K562 (cell line): ENCODE results near the gene ADD1. TPM values are rescaled to one million over a fixed set of nuclear protein-coding genes. Genes with fewer than 3 reads are reported as not detected.

Experiments
- CHD1 ChIP-seq: fragments of 200-600 bp; sonication (generic); IDR thresholded peaks from one replicate; pipeline ENCODE4 v1.6.1; 2012; ENCODE audit warnings: mild to moderate bottlenecking, moderate library complexity, low read length, inconsistent platforms
- FIP1L1 ChIP-seq: fragments of 200-400 bp; formaldehyde crosslinking; IDR thresholded peaks from 2 replicates; pipeline ENCODE4 v1.6.1; 2018; ENCODE audit warnings: mild to moderate bottlenecking, low read depth, low read length; ENCODE audit not compliant: poor library complexity, severe bottlenecking
- GATA2 ChIP-seq: sonication (generic); formaldehyde crosslinking; IDR thresholded peaks from 2 replicates; pipeline ENCODE4 v1.4.0; 2020; ENCODE audit warnings: mild to moderate bottlenecking, missing genetic modification reagents
- HMGXB4 ChIP-seq: sonication (generic); formaldehyde crosslinking; IDR thresholded peaks from 2 replicates; pipeline ENCODE4 v1.8.1; 2023; ENCODE audit warnings: mild to moderate bottlenecking, missing genetic modification reagents
- HNRNPLL ChIP-seq: fragments of 200-400 bp; formaldehyde crosslinking; IDR thresholded peaks from 2 replicates; pipeline ENCODE4 v1.6.1; 2017; ENCODE audit warnings: low read length, low read depth, mild to moderate bottlenecking; ENCODE audit not compliant: poor library complexity, severe bottlenecking
- ILF3 ChIP-seq: fragments of 450-650 bp; IDR thresholded peaks from 2 replicates; pipeline ENCODE4 v1.6.1; 2018; ENCODE audit warnings: antibody characterized with exemption, mild to moderate bottlenecking, moderate library complexity, borderline replicate concordance
- KAT8 ChIP-seq: fragments of 450-650 bp; IDR thresholded peaks from 2 replicates; pipeline ENCODE4 v1.6.1; 2016; ENCODE audit warnings: low read depth, mild to moderate bottlenecking
- L3MBTL2 ChIP-seq: fragments of 450-650 bp; IDR thresholded peaks from 2 replicates; pipeline ENCODE4 v1.6.1; 2016; ENCODE audit warnings: mild to moderate bottlenecking, moderate library complexity
- MCM2 ChIP-seq: fragments of 450-650 bp; IDR thresholded peaks from 2 replicates; pipeline ENCODE4 v1.6.1; 2017; ENCODE audit warnings: low read depth, mild to moderate bottlenecking
- MECOM ChIP-seq: fragments of 250-450 bp; sonication (Bioruptor Pico); IDR thresholded peaks from 2 replicates; pipeline ENCODE4 v1.8.0; 2022; ENCODE audit warnings: inconsistent platforms
- PREB ChIP-seq: sonication (generic); formaldehyde crosslinking; IDR thresholded peaks from 2 replicates; pipeline ENCODE4 v1.8.1; 2023; ENCODE audit warnings: mild to moderate bottlenecking, missing genetic modification reagents
- PTBP1 ChIP-seq: fragments of 200-400 bp; formaldehyde crosslinking; IDR thresholded peaks from 2 replicates; pipeline ENCODE4 v1.6.1; 2017; ENCODE audit warnings: low read depth, low read length
- RAD51 ChIP-seq: fragments of 450-650 bp; IDR thresholded peaks from 2 replicates; pipeline ENCODE4 v1.7.1; 2016; ENCODE audit warnings: low read depth, mild to moderate bottlenecking, borderline replicate concordance
- RFX1 ChIP-seq: fragments of 450-650 bp; IDR thresholded peaks from 2 replicates; pipeline ENCODE4 v1.6.1; 2016; ENCODE audit warnings: mild to moderate bottlenecking, moderate library complexity
- SAP30 ChIP-seq: fragments of 200-600 bp; sonication (generic); IDR thresholded peaks from 2 replicates; pipeline ENCODE4 v1.6.1; 2012; ENCODE audit warnings: borderline replicate concordance, low read depth, mild to moderate bottlenecking, moderate library complexity, low read length, control low read depth, inconsistent platforms; ENCODE audit not compliant: insufficient read depth, poor library complexity, severe bottlenecking
- SETDB1 ChIP-seq: IDR thresholded peaks from one replicate; pipeline ENCODE4 v1.6.1; 2012; ENCODE audit warnings: low read length, control low read depth, inconsistent platforms
- SRF ChIP-seq, 2 experiments: fragments of 250-450, 450-650 bp in 1 of 2; sonication (Bioruptor Pico) in 1 of 2; sonication (generic) in 1 of 2; formaldehyde crosslinking; IDR thresholded peaks; 2 replicates each; pipeline versions ENCODE4 v1.5.0 to v1.5.1; 2020 to 2022; ENCODE audit warnings: mild to moderate bottlenecking in 1 of 2, missing genetic modification reagents in 1 of 2
- TAF7 ChIP-seq: fragments of 450-650 bp; IDR thresholded peaks from 2 replicates; pipeline ENCODE4 v1.6.1; 2016; ENCODE audit warnings: missing genetic modification characterization, missing compliant biosample characterization
- ZNF174 ChIP-seq: fragments of 250-450 bp; sonication (Bioruptor Pico); IDR thresholded peaks from 2 replicates; pipeline ENCODE4 v1.4.0; 2020; ENCODE audit warnings: mild to moderate bottlenecking
- ZNF23 ChIP-seq: fragments of 250-450 bp; sonication (Bioruptor Pico); IDR thresholded peaks from 2 replicates; pipeline ENCODE4 v1.4.0; 2020; ENCODE audit warnings: mild to moderate bottlenecking
- ZNF347 ChIP-seq: fragments of 450-650 bp; formaldehyde crosslinking; IDR thresholded peaks from 2 replicates; pipeline ENCODE4 v1.4.0; 2020; ENCODE audit warnings: low read depth, mild to moderate bottlenecking, moderate library complexity
- ZZZ3 ChIP-seq: fragments of 450-650 bp; IDR thresholded peaks from 2 replicates; pipeline ENCODE4 v1.6.1; 2016; ENCODE audit warnings: antibody characterized with exemption, mild to moderate bottlenecking, moderate library complexity
- polyA plus RNA-seq, 8 experiments: library from polyadenylated mRNA; depleted of rRNA in 4 of 8; stranded (reverse) in 5 of 8; unstranded in 3 of 8; fragments of >200 nt; fragmentation: Nextera tagmentation in 2 of 8; fragmentation: Illumina TruSeq in 1 of 8; extraction: Ambion mirVana in 2 of 8; extraction: Trizol in 1 of 8; gene quantifications; 2 replicates each; pipeline versions ENCODE4 v1.2.1 to v1.2.3, GENCODE V29; 2011 to 2014; ENCODE audit warnings: inconsistent platforms in 1 of 8, missing spikeins in 1 of 8
- total RNA-seq, 7 experiments: library from RNA; depleted of rRNA in 6 of 7; stranded (reverse); fragments of >200 nt in 6 of 7; fragmentation: Illumina TruSeq in 2 of 7; extraction: Trizol in 2 of 7; gene quantifications; 2 replicates each; pipeline versions ENCODE4 v1.2.1 to v1.2.3, GENCODE V29; 2011 to 2021; ENCODE audit warnings: low replicate concordance in 1 of 7
- TF ChIP-seq, protein P1 (sequence below): IDR thresholded peaks from 2 replicates; pipeline ENCODE4 v1.6.1; 2011; ENCODE audit warnings: borderline replicate concordance, low read depth, mild to moderate bottlenecking, moderate library complexity, low read length; ENCODE audit not compliant: insufficient read depth, poor library complexity, severe bottlenecking
- TF ChIP-seq, protein P2 (sequence below): fragments of 450-650 bp; IDR thresholded peaks from 2 replicates; pipeline ENCODE4 v1.6.1; 2016

Gene ADD1
- total and polyA plus RNA-seq, 9 of the 15 experiments (the other 6 are each of a cell fraction or from before 2014, with no cell fraction given): 17.5 to 153 (median 74.0) TPM

DNA sequence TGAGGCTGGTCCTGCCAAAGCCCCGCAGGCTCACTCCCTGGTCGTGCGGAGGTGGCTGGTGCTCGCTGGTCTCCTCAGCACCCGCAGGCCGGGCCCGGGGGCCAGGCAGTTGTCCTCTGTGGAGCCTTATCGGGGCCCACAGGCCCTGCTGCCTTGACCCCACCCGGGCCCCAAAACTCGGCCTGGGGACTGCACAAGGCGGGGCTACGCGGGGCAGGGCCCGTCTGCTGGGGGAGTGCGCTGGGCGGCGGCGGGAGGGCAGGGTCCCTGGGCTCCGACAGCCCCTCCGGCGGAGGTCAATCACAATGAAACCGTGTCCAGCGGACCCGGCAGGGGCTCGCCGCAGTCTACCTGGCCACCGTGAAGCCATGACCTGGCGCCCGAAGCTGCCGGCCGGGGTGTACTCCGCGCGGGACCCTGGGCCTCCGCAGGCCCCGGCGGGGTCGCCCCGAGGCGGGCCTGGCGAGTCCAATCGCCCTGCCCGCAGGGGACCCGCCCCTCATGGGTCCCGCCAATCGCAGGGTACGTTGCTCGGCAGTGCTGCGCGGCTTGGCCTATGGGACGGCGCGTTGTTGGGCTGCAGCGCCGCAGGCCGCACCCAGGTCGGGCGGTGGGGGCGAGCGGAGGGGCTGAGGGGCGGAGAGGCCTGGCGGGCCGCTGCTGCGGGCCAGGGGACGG, at the start of gene ADD1 (continued):
- TF ChIP-seq HMGXB4 (no peak), MCM2 (no peak), ZNF347 (no peak), RFX1 (no peak), RAD51 (no peak), ZZZ3 (no peak), ILF3 (no peak), MECOM (CRISPR knock-in tag) (no peak), ZNF23 (CRISPR knock-in tag) (no peak), HNRNPLL (no peak), SAP30 (peak; percentile 69), KAT8 (no peak), GATA2 (CRISPR knock-in tag) (no peak), CHD1 (peak; percentile 63), ZNF174 (no peak), SRF (CRISPR knock-in tag; IDR thresholded peaks at IDR 0.05) (0 out of 4 replicates have a peak, but pooled peaks of 1 of the 2 experiments have one; percentile 20), FIP1L1 (peak; percentile 54), TAF7 (no peak), PREB (no peak), L3MBTL2 (peak; percentile 58), SETDB1 (no peak), PTBP1 (no peak)
- TF ChIP-seq, protein P1, sequence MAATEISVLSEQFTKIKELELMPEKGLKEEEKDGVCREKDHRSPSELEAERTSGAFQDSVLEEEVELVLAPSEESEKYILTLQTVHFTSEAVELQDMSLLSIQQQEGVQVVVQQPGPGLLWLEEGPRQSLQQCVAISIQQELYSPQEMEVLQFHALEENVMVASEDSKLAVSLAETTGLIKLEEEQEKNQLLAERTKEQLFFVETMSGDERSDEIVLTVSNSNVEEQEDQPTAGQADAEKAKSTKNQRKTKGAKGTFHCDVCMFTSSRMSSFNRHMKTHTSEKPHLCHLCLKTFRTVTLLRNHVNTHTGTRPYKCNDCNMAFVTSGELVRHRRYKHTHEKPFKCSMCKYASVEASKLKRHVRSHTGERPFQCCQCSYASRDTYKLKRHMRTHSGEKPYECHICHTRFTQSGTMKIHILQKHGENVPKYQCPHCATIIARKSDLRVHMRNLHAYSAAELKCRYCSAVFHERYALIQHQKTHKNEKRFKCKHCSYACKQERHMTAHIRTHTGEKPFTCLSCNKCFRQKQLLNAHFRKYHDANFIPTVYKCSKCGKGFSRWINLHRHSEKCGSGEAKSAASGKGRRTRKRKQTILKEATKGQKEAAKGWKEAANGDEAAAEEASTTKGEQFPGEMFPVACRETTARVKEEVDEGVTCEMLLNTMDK: no peak
- TF ChIP-seq, protein P2, sequence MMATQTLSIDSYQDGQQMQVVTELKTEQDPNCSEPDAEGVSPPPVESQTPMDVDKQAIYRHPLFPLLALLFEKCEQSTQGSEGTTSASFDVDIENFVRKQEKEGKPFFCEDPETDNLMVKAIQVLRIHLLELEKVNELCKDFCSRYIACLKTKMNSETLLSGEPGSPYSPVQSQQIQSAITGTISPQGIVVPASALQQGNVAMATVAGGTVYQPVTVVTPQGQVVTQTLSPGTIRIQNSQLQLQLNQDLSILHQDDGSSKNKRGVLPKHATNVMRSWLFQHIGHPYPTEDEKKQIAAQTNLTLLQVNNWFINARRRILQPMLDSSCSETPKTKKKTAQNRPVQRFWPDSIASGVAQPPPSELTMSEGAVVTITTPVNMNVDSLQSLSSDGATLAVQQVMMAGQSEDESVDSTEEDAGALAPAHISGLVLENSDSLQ: no peak
